Measurements from ENCODE around the gene C12orf76.

GRCh38 chr12:109998904-109999648, 49.2 kb downstream of the C12orf76 start, which contains the start of gene ANKRD13A:
- TF ChIP-seq CTCF (conservative IDR thresholded peaks at IDR 0.05) (no peak), ZFX (IDR thresholded peaks at IDR 0.05) (no peak)
